Heart left ventricle (tissue), 13 donors: ENCODE measurements around the gene SPDYE8.
"Not testable (repeated sequence)": the region's sequence is repeated elsewhere in the genome, so short reads cannot be mapped to it uniquely, and the experiment has no call there.

Experiments
- CTCF ChIP-seq, 12 donors: fragments of 200-600 bp; sonication (generic) in 4 of 12; IDR thresholded peaks; one replicate each; pipeline versions ENCODE4 v1.5.0 to v1.8.0; 2018 to 2022; ENCODE audit warnings: antibody characterized with exemption in 12 of 12, mild to moderate bottlenecking in 5 of 12
- POLR2A ChIP-seq, 2 donors: fragments of 450-650 bp; IDR thresholded peaks; one replicate each; pipeline ENCODE4 v1.6.1; 2017; ENCODE audit warnings: antibody characterized with exemption in 2 of 2, mild to moderate bottlenecking in 2 of 2, moderate library complexity in 2 of 2
- donor health status: ischemic (EF 13 %, LVEDD 7.1; RV severe dilation, severe dysfunction).
- donor health status: DM: no; HTN: yes; CAD: no.
- donor health status: DM: no; HTN: no; CAD: no.
- donor health status: ischemic (EF 25% LVEDD 6.9; RV normal size, moderate dysfunction).
- donor health status: ischemic (EF 25% LVEDD 5.7; RV mildly dilated, moderate dysfunction).
- donor health status: ischemic (EF 35%, LVEDD 5.7; RV mildly dilated, moderate dysfunction).
- donor health status: nonischemic (EF 11% LVEDD 7.7; RV severe dilation, severe dysfunction).
- donor health status: DM: yes; HTN: yes; CAD: no.
- donor health status: PGD.
- donor health status: ischemic (EF 29% LVEDD 5.4; RV normal size, mild dysfunction).
- donor health status: nonischemic (EF 23%, LVEDD 6.1; RV moderate dilation, normal function).

- TF ChIP-seq CTCF, POLR2A (IDR thresholded peaks at IDR 0.05): not testable (repeated sequence)
Observed at GRCh38 chr7:72982084-72982483, 47.5 kb downstream of the SPDYE8 start.
